ENCODE results near the gene AATK. TPM values are rescaled to one million over a fixed set of nuclear protein-coding genes. Genes with fewer than 3 reads are reported as not detected.

AATK gene
- total and polyA plus RNA-seq, 2 of the 4 experiments (the other 2 are of a cell fraction) = under 0.01 to 0.21 TPM

DNA sequence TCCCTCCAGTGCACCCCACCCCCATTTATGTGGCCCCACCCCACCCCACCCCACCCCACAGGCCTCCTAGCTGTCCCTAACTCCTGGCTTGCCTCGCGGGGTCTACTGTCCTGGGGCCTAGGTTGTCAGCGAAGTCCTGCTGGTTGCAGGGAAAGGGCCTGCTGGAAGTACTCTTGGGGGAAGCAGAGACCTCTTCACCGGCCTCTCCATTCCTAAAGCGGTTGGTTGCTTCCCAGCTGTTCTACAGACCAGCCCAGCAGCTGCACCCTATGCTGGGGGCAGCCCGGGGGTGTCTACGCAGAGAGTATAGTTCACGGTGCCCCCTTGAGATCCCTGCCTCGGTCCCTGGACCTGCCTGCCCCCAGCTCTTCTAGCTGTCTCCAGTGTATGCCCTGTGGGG is 74.9 kb downstream of the AATK start:
- WGBS, 2 experiments (ENCODE audit: extremely low coverage in 2 of 2, insufficient read length in 1 of 2) = 94% methylated on average over 7 of the region's 9 CpGs; no CpG with 5 or more reads in 1 of the 2 experiments
- Histone ChIP-seq H2AK5ac (ENCODE audit: low read depth, low read length) (no peak overlapping the region), H2BK20ac (ENCODE audit: low read depth, low read length) (no peak overlapping the region), H3K4me3 (ENCODE audit: insufficient read depth, low read depth, low read length) (no peak overlapping the region), H4K8ac (ENCODE audit: low read depth in 2 of 2, low read length in 2 of 2) (no peak overlapping the region), H3K4me1 (ENCODE audit: control insufficient read depth, insufficient read depth, low read length) (peaks cover 18% of the 10 kb centered on the region), H3K79me1 (ENCODE audit: low read depth in 1 of 2, low read length in 2 of 2) (peaks cover 0 to 4% of the 10 kb centered on the region in 2 experiments; a peak in 1 of 4 replicates), H3K9ac (ENCODE audit: low read depth, low read length) (no peak overlapping the region), H3K4ac (ENCODE audit: low read depth, low read length) (no peak overlapping the region), H4K5ac (ENCODE audit: low read depth, low read length) (no peak overlapping the region), H3K9me3 (ENCODE audit: control insufficient read depth, insufficient read depth, low read length) (no peaks in the 10 kb centered on the region), H3K14ac (replicated peaks; ENCODE audit: low read depth, low read length) (no peak overlapping the region), H4K91ac (ENCODE audit: insufficient read depth, low read depth, low read length) (no peak overlapping the region), H2AK9ac (replicated peaks; ENCODE audit: low read depth, low read length, poor library complexity) (no peak overlapping the region), H3K4me2 (ENCODE audit: low read depth, low read length) (no peak overlapping the region), H4K20me1 (ENCODE audit: insufficient read depth, low read length) (peaks cover 9% of the 10 kb centered on the region), H3K23ac (ENCODE audit: low read depth, low read length) (no peak overlapping the region), H3K27ac (ENCODE audit: insufficient read depth, low read length) (no peak overlapping the region), H3K18ac (ENCODE audit: low read depth, low read length) (no peak overlapping the region), H3K9me1 (ENCODE audit: insufficient read depth, low read length) (peaks cover 8% of the 10 kb centered on the region; the same call in 1 of the 2 replicates), H2BK15ac (ENCODE audit: low read depth, low read length) (no peak overlapping the region), H3K36me3 (ENCODE audit: control insufficient read depth, insufficient read depth, low read length) (peaks cover 12% of the 10 kb centered on the region; the same call in 1 of the 2 replicates), H3K56ac (ENCODE audit: extremely low read depth, insufficient read depth, low read length) (no peak overlapping the region), H2BK5ac (ENCODE audit: low read depth, low read length, poor library complexity, severe bottlenecking) (no peak overlapping the region), H2BK120ac (ENCODE audit: low read depth, low read length) (no peak overlapping the region), H2AFZ (replicated peaks; ENCODE audit: low read length, poor library complexity) (no peak overlapping the region), H3K27me3 (ENCODE audit: control insufficient read depth, insufficient read depth, low read length) (no peaks in the 10 kb centered on the region)
- BruUV-seq (replicated peaks) = no TSS peak
- in situ Hi-C loops (cut with MboI; ENCODE audit: low sequenced_read_pairs) (no loop called here), intact Hi-C loops (cut with micrococcal nuclease) (no loop called here), dilution Hi-C loops (cut with HindIII; ENCODE audit: low sequenced_read_pairs, unreplicated experiment) (no loop called here)
- TF ChIP-seq MXI1 (IDR thresholded peaks at IDR 0.05; ENCODE audit: borderline replicate concordance, low read depth, low read length) (no peak), POLR2A (IDR thresholded peaks at IDR 0.05; ENCODE audit: low read depth, low read length) (no peak), BHLHE40 (IDR thresholded peaks at IDR 0.05; ENCODE audit: low read depth, low read length) (no peak), SMC3 (IDR thresholded peaks at IDR 0.05; ENCODE audit: low read depth, low read length) (no peak), NFE2L2 (IDR thresholded peaks at IDR 0.05; ENCODE audit: low read depth, low read length) (no peak), FOS (IDR thresholded peaks at IDR 0.05; ENCODE audit: low read depth, low read length) (no peak), RAD21 (IDR thresholded peaks at IDR 0.05; ENCODE audit: low read length) (no peak), CHD1 (IDR thresholded peaks at IDR 0.05; ENCODE audit: low read depth, low read length) (no peak), MAFK (IDR thresholded peaks at IDR 0.05; ENCODE audit: low read depth, low read length) (no peak), CEBPB (IDR thresholded peaks at IDR 0.05; ENCODE audit: low read depth, low read length) (no peak), RFX5 (IDR thresholded peaks at IDR 0.05; ENCODE audit: low read depth, low read length) (no peak), RCOR1 (IDR thresholded peaks at IDR 0.05; ENCODE audit: insufficient replicate concordance, low read length) (no peak), MAZ (IDR thresholded peaks at IDR 0.05; ENCODE audit: borderline replicate concordance, low read depth, low read length) (no peak)
- TF ChIP-seq, protein P1, sequence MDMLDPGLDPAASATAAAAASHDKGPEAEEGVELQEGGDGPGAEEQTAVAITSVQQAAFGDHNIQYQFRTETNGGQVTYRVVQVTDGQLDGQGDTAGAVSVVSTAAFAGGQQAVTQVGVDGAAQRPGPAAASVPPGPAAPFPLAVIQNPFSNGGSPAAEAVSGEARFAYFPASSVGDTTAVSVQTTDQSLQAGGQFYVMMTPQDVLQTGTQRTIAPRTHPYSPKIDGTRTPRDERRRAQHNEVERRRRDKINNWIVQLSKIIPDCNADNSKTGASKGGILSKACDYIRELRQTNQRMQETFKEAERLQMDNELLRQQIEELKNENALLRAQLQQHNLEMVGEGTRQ (IDR thresholded peaks at IDR 0.05; ENCODE audit: low read depth, low read length) = no peak
- TF ChIP-seq, protein P2, sequence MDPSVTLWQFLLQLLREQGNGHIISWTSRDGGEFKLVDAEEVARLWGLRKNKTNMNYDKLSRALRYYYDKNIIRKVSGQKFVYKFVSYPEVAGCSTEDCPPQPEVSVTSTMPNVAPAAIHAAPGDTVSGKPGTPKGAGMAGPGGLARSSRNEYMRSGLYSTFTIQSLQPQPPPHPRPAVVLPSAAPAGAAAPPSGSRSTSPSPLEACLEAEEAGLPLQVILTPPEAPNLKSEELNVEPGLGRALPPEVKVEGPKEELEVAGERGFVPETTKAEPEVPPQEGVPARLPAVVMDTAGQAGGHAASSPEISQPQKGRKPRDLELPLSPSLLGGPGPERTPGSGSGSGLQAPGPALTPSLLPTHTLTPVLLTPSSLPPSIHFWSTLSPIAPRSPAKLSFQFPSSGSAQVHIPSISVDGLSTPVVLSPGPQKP (IDR thresholded peaks at IDR 0.05; ENCODE audit: borderline replicate concordance, low read depth, low read length) = no peak
- TF ChIP-seq, protein P3, sequence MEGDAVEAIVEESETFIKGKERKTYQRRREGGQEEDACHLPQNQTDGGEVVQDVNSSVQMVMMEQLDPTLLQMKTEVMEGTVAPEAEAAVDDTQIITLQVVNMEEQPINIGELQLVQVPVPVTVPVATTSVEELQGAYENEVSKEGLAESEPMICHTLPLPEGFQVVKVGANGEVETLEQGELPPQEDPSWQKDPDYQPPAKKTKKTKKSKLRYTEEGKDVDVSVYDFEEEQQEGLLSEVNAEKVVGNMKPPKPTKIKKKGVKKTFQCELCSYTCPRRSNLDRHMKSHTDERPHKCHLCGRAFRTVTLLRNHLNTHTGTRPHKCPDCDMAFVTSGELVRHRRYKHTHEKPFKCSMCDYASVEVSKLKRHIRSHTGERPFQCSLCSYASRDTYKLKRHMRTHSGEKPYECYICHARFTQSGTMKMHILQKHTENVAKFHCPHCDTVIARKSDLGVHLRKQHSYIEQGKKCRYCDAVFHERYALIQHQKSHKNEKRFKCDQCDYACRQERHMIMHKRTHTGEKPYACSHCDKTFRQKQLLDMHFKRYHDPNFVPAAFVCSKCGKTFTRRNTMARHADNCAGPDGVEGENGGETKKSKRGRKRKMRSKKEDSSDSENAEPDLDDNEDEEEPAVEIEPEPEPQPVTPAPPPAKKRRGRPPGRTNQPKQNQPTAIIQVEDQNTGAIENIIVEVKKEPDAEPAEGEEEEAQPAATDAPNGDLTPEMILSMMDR (conservative IDR thresholded peaks at IDR 0.05; ENCODE audit: low read depth, low read length) = no peak
- DNase-seq = no peak
- no peak for ATAC-seq (ENCODE audit: low read depth)
- POLR2A ChIA-PET (ENCODE audit: unreplicated experiment) = no interaction called here
- CTCF ChIA-PET = no interaction called here

All from IMR-90 (cell line).